ENCODE measurements around the gene CDH26.
"Not testable (repeated sequence)": the region's sequence is repeated elsewhere in the genome, so short reads cannot be mapped to it uniquely, and the experiment has no call there.

The CDH26 gene

DNA sequence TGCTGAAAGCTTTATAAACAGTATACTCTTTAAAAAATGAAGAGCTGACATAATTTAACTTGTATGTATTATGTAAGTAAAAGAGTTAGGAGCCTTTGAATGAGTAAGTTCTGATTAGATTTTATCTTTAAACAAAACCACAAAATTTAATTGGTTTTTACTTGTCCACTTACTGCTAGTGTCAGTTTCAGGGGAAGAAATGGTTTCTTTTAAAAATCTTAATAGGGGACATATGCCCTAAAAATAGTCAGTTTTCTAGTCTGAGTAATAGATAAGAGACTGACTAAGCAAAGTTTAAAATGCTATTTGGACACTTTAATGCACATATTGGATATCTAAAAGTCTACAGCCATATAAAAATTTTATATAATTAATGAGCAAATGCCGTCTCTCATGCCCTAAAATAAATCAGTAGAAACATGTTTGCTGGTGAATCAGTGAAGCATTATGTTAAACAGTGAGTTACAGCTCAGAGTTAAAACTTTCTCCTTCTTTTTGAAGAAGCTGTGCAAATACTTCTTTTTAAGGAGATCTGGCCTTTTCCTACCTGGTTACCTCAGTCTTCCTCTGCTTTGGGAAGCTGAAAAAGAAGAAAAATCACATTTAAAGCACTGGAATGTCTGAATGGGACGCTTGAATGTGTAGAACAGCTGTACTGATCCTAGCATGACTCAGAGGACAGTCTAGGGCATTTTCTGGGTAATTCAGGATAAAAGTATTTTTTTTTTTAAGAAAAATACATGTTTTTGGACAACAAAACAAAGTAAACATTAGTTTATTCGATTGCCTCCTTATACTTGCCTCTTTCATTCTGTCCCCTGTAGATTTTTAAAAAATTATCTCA, 55.3 kb downstream of the CDH26 start:
- no peak for DNase-seq (ENCODE audit: low spot score)

DNA sequence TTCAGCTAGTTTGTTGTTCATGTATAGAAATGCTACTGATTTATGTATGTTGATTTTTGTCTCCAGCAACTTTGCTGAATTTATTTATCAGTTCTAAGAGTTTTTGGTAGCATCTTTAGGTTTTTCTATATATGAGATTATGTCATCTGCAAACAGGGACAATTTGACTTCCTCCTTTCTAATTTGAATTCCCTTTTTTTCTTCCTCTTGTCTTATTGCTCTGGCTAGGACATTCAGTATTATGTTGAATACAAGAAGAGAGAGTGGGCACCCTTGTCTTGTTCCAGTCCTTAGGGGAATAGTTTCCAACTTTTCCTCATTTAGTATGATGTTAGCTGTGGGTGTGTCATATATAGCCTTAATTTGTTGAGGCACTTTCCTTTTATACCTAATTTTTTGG, 58.2 kb downstream of the CDH26 start:
- no peak for DNase-seq (ENCODE audit: low spot score)

DNA sequence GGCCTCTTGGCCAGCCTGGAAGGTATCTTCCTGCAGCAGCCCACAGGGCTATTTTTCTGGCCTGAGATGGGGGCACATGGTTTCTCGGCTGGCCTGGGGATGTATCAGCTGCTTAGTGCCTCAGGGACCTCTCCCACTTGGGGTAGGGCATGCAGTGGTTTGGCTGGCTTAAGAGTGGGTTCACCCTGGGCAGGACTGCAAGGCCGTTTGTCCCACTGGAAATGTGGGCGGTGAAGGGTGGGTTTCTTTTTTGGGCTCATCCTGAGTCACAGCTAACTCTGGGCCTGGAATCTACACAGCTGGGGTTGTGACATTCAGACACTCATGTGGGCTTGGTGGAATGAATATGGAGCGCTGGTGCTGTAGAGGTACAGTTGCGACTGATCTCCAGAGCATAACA, 62.0 kb downstream of the CDH26 start:
- no peak for DNase-seq (ENCODE audit: low spot score)

DNA sequence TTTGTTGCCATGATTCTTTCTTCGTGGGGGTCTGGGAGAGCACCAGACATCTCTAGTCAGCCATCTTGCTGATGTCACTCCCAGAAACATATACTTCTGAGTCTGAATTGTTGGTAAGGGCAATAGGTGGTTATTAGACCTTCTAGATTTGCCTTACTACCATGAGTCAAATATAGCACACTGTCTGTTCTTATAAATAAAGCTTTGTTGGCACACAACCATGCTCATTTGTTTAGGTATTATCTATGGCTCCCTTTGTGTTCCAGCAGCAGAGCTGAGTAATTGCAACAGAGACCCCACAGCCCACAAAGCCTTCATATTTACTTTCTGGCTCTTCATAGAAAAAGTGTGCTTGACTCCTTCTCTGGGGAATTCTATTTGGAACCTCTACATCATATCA, 62.9 kb downstream of the CDH26 start:
- DNase-seq (ENCODE audit: low spot score): no peak

DNA sequence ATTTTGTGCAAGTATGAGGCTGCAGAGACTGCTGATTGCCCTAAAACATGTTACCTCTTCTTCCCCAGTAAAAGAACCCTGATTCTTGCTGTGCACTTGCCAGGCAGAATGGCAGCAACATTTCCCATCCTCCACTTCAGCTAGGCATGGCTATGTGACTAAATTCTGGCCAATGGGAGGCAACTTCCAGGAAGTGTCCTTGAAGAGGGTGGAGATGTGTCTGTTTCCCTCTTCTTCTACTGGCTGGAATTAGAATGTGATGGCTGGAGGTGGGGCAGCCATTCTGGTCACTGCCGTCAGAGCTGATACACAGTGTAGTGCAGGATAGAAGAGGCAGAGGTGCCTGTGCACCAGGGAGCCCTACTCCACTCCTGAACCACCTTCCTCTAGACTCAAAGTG, 64.6 kb downstream of the CDH26 start:
- DNase-seq (ENCODE audit: low spot score): no peak

DNA sequence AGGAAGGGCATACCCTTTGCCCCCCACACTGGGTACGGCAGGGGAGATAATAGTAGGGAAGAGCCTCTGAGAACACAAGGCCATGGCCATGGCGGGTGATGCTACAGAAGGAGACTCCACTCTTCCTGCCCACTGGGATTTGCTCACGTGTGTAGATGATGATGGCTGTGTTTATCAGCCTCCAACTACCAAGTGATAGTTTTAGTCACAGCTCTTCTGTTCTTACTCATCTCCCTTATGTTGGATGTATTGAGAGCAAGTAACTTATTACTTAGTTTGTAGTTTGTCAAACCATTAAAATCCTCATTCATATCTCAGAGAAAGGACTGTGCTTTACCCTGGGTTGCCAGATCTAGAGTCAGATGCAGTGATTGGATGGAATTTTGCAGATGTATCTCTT, 66.0 kb downstream of the CDH26 start:
- no peak for DNase-seq (ENCODE audit: low spot score)

DNA sequence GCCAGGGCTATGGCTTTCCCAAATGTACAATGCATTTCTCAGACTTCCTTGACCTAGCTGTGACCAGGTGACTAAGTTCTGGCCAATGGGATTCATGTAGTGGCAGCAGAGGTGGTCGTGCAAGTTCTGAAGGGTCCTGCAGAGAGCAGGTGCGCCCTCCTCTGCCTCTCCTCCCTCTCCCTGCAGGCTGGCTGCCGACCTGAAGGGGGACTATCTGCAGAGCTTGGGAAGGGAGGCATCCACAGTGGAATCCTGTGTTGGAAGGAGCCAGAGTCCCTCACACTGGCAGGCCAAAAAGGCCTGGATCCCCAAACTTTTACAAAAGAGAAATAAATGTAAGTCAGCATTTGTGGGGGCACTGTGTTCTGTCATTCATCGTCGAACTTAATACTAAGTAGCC, 66.6 kb downstream of the CDH26 start:
- DNase-seq (ENCODE audit: low spot score): no peak

DNA sequence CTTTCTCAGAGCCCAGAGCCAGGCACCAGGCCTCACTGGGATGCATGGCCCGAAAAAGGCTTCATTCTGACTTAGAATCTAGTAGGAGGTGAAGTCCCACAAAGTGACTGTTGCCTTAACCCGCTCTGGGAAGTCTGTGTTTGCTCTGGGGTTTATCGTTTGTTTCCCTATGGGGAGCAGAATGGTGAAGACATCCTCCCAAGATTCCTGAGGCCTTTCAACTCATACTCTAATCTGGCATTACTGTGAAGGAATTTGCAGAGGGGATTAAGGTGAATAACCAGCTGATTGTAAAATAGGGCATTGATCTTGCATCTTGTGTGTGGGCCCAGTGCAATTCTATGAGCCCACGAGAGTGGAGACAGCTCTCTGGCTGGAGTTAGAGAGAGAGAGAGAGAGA, 67.8 kb downstream of the CDH26 start:
- DNase-seq (ENCODE audit: low spot score): no peak

DNA sequence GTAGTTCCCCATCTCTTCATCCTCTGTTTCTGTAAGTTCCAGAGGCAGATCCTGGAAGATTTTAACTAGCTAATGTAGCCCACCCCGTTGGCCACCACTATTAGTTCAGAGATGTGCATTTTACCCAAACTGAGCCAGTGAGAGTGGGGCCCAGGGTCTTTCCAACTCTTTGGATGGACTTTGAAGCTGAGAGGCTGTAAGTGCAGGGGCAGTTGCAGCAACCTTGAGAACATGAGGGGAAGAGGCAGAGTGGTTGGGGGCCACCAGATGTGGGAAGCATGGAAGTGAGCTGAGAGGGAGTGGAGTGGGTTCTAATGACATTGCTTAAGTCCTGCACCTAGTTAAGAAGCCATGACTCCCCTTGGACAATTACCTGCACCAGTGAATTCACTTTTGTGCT, 72.2 kb downstream of the CDH26 start:
- no peak for DNase-seq (ENCODE audit: low spot score)

DNA sequence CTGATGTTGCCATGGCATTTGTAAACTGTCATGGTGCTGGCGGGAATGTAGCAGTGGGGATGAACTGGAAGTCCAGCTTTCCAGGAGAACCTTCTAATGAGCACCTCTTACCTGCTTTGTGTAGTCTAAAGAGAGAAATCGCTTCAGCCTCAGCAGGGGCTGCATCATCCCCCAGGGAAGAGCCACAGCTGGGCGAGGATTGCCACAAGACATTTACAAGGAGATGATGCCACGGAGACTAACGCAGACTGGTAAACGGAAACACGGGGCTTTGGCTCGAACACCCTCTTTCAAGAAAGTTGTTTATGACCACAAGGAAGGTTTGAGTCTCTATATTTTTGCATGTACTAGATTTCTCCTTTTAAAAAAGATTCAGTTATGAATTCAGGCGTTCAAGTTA, 72.9 kb downstream of the CDH26 start:
- DNase-seq (ENCODE audit: low spot score): no peak

DNA sequence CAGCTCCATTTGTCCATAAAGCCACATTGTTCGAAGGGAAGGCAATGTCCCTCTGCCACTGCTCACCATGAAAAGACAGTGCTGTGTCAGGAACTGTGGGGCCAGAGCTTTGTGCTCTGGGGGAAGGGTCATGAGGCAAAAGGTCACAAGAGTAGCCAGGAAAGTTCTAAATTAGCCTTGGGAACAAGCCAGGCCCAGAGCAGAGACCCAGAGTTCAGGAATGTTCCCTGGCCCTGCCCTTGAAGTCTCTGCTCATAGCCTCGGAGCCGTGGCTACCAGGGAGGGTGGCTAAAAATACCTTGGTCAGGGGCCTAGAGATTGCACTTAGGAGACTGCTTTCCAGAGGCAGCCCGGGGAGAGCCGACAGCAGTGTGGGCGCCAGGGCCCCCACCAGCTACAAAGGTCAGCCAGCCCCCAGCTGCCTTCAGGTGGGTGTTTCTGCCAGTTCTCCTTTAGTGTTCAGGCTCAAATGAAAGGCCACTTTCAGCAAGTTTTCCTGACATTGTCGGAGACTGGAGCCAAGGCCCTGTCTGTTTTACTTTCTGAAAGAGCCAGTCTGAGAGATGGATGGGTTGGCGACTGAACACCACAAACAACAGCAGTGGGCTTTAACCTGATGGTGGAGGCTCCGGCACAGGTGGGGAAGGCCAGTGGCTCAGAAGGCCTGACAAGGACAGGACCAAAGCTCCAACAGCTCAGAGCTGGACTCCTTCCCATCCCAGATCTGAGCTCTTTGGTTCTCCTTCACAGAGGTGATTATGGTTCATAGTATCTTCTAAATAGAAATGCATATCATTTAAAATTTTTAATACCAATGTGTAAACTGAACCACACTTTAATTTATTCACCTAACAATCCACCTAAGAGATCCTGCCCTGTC, 76.2 kb downstream of the CDH26 start:
- no peak for DNase-seq (ENCODE audit: low spot score)

DNA sequence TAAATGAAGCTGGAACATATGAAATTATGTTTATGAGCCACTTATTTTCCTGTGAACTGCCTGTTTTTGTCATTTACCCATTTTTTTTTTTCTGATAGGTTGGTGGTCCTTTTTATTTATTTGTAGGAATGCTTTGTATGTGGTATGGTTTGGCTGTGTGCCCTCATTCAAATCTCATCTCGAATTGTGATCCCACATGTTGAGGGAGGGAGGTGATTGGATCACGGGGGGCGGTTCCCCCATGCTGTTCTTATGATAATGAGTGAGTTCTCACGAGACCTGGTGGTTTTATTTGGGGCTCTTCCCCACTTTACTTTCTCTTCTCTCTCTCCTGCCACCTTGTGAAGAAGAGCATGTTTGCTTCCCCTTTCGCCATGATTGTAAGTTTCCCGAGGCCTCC, 77.3 kb downstream of the CDH26 start:
- DNase-seq (ENCODE audit: low spot score): no peak

DNA sequence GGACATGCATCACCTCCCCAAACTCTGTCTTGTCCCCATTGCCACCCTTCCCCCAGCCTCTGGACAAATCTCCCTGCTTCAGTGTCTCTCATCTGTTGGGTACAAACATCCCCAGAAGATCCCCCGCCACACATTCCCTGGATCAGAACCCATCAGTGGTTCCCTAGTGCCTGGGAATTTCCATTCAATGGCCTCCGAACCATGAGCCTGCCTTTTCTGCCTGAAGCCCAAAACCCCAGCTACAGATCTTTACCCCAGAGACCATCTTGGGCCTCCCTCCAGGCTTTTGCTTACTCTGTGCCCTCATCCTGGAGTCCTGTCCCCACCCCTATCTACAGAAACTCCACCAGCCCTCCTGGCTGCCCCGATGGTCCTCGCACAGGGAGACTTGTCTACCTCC, 78.1 kb downstream of the CDH26 start:
- no peak for DNase-seq (ENCODE audit: low spot score)

DNA sequence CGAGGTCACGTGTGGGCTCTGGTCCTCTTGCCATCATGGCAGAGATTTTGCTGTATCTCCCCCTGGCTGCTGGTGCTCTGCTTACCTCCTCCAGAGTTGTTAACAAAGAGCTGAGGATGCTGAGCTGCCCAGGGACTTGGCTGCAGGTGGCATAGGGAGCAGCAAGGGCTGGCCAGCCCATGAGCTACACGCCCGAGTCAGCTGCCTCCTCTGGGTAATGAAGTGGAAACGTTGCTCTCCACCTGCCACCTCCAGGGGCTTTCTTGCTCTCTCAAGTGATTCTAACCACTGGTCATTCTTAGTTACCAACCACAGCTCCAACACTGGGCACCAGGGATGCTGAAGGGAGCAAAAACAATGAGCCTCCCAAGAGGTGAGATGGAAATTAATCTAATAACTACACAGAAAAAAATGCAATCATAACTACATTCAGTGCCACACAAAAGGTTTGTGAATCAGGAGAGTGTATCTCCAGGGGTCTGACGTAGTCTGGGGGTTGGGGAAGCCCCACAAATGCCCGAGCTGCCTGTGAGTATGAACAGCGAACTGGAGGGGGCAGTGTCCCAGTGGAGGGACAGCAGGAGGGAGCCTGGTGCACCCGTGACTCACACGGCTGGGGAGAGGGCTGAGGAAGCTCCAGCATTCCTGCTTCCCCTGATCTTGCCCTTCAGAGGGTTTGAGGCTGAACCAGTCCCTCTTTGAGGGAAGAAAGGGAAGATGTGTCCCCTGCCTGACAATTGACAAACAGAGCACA, 78.7 kb downstream of the CDH26 start:
- no peak for DNase-seq (ENCODE audit: low spot score)

DNA sequence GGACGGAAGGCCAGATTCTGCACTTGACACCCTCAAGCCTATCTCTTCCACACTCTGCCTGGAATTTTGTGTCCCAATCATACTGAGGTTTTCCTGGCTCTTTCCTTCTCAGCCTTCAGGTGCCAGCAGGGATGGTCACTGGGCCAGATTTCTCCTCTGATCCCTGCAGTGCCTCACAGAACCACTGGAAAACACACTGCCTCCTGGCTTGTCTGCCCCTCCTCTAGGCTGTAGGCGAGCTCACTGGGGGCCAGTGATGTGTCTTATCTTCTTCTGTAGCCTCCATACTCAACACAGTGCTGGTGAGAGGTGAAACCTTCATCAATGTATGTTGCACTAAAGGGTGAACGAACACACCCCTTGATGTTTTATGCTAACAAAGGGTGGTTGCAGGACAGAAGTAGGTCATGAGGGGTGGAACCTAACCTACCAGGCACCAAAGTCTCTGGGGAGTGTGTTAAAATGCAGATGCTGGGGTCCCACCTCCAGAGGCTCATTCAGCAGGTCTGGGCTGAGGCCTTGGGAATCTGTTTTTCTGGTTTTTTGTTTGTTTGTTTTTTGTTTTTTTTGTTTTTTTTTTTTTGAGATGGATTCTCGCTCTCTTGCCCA, 80.3 kb downstream of the CDH26 start:
- DNase-seq (ENCODE audit: low spot score): no peak

DNA sequence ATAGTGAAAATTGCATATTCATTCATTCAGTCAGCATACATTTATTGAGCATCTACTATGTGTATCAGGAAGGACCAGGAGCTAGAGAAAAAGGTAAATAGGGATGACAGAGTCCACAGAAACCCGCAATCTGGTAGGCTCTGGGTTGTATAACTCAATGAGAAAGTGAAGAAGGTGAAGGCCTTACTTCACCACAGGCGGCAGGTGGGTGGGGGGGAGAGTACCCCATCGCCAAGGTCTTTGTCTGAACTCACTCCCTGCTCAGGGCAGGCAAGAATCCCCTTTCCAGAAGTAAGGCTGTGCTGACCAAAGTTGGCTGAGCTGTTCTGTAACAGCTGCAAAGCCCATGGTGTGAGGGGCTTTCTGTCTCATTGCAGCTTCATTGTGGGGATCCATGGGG, 81.3 kb downstream of the CDH26 start:
- DNase-seq (ENCODE audit: low spot score): no peak

DNA sequence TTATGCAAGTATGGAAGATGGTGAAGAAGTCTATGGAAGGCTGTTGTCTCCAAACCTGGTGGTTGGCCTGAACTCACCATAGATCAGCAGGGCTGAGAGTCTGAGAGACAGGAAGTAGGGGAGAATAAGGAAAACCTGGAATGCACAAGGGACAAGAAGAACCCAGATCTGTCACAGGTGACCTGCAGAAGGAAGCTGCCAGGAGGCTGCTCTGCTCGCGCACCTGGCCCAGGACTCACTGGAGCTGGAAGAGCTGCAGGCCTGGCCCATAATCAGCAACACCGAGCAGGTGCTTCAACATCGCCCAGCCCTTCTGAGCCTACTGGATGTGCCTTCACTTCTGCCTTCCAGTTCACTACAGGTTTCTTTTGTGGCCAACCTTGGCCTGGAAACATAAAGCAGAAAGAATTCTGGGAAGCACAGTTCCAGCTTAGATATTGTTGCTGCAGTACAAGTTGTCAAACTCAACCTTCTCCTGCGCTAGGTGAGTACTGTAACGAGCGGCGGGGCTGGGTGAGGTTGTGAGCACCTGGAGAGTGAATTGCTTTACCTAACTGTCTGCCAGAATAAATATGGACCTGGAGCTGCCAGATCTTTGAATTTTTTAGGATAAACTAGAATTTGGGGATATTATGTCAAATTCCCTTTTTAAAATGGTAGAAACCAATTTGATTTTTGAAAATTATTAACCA, 82.4 kb downstream of the CDH26 start:
- no peak for DNase-seq (ENCODE audit: low spot score)

DNA sequence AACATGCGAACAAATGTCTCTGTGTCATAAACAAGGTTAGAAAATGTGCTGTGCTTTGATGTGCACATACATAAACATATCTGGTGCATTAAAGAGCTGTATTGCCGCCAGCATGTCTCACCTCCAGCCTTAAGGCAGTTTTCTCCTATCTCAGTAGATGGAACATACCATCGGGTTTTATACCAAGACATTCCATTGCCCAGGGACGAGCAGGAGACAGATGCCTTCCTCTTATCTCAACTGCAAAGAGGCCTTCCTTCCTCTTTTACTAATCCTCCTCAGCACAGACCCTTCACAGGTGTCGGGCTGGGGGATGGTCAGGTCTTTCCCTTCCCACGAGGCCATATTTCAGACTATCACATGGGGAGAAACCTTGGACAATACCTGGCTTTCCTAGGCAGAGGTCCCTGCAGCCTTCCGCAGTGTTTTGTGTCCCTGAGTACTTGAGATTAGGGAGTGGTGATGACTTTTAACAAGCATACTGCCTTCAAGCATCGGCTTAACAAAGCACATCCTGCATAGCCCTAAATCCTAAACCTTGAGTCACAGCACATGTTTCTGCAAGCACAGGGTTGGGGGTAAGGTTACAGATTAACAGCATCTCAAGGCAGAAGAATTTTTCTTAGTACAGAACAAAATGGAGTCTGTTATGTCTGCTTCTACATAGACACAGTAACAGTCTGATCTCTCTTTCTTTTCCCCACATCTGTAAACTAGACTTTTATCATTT, 83.4 kb downstream of the CDH26 start:
- DNase-seq (ENCODE audit: low spot score): not testable (repeated sequence)

DNA sequence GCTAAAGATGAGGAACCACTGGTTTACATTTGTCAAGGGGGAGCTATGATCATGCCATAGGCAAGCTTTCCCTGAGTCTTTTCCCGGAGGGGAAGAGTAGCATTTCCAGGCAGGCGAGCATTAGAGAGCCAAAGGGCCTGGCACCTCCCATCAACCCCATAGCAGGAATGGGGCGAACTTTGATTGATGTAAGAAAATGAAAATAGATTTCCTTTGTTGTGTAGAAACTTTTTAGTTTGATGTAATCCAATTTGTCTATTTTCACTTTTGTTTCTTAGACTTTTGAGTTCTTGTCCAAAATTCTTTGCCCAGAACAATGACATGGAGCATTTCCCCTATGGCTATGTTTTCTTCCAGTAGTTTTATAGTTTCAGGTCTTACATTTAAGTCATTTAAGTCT, 85.2 kb downstream of the CDH26 start:
- no peak for DNase-seq (ENCODE audit: low spot score)

DNA sequence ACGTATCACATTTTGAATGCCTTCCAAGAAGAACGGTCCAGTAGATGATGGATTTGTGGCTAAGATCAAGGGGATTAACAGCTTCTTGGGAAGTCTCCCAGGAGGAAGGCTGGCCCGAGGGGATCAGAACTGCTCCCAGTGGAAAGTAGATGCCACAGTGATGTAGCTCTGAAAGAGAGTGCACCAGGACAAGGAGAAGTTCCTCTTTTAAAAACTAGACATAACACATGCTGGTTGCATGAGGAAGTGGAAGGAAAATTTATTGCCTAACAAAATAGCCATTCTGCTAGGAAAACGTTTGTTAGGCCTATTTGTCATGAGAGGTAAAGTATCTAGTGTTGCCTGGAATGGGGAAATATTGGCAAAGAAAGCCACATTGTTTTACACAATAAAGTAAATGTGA, 87.8 kb downstream of the CDH26 start:
- DNase-seq (ENCODE audit: low spot score): no peak

DNA sequence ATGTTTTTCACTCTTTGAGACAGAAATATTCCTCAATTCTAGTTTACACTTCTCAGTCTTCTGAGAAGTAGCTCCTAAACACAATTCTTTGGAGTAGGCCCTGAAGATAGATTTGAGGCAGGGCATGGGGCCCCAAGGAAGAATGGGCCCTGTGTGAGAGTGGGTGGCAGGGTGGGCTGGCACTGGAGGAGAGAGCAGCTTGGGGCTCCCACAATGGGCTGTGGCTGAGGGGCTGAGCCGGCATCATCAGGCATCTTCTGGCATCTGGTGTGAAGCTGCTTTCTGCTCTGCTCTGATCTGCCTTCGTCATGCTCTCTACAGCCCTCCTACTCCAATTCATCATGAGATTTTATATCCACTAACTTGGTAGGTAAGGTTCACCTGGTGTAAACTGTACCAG, 88.2 kb downstream of the CDH26 start:
- DNase-seq (ENCODE audit: low spot score): no peak

Data from CD4-positive, alpha-beta T cell treated with Interleukin-15 for 4 hours (primary cell).